MCF 10A (cell line): ENCODE data around the gene MSX1. TPM values are rescaled to one million over a fixed set of nuclear protein-coding genes. Genes with fewer than 3 reads are reported as not detected.

Experiments
- BruUV-seq: library from RNA; stranded (reverse); fragments of 400-500 nt; replicated peaks from 2 replicates; lab custom pipeline; 2021; lab: Mats Ljungman, UMichigan
- CTCF ChIA-PET: fragments of 300-600 bp; sonication (Branson Sonifier 250); formaldehyde crosslinking; extraction: SDS; loops from one replicate; lab custom pipeline; 2021; ENCODE audit warnings: antibody characterized with exemption, inconsistent platforms; lab: Yijun Ruan, JAX
- POLR2A ChIA-PET: fragments of 300-600, 350-650 bp; sonication (Branson Sonifier 250); formaldehyde crosslinking; extraction: SDS; loops from one replicate; lab custom pipeline; 2020; ENCODE audit warnings: antibody characterized with exemption, inconsistent platforms; lab: Yijun Ruan, JAX
- DNase-seq: peaks from one replicate; pipeline ENCODE4 v3.0.0-alpha.2; 2018; ENCODE audit not compliant: unreplicated experiment
- H3K27ac Mint-ChIP-seq: one replicate; pipeline ENCODE4 v1.8.0; 2022; ENCODE audit warnings: mild to moderate bottlenecking, low read depth, mixed read lengths; ENCODE audit not compliant: unreplicated experiment
- H3K27me3 Mint-ChIP-seq: one replicate; pipeline ENCODE4 v1.8.0; 2022; ENCODE audit warnings: mixed read lengths; ENCODE audit not compliant: insufficient read depth, unreplicated experiment
- H3K36me3 Mint-ChIP-seq: one replicate; pipeline ENCODE4 v1.8.0; 2022; ENCODE audit warnings: mild to moderate bottlenecking, moderate library complexity, mixed read lengths; ENCODE audit not compliant: insufficient read depth, unreplicated experiment
- H3K4me1 Mint-ChIP-seq: one replicate; pipeline ENCODE4 v1.8.0; 2022; ENCODE audit warnings: mixed read lengths; ENCODE audit not compliant: insufficient read depth, unreplicated experiment
- H3K4me3 Mint-ChIP-seq: one replicate; pipeline ENCODE4 v1.8.0; 2022; ENCODE audit warnings: mild to moderate bottlenecking, moderate library complexity, mixed read lengths; ENCODE audit not compliant: unreplicated experiment
- H3K9me3 Mint-ChIP-seq: one replicate; pipeline ENCODE4 v1.8.0; 2022; ENCODE audit warnings: mixed read lengths; ENCODE audit not compliant: unreplicated experiment
- intact Hi-C: fragments of 100-400 bp; cut with micrococcal nuclease; formaldehyde crosslinking; loops from 2 replicates; pipeline ENCODE4 v1.14.1; 2022
- total RNA-seq: library from RNA; stranded (reverse); gene quantifications from 2 replicates; pipeline ENCODE4 v1.2.3, GENCODE V29; 2022
- TF ChIP-seq, protein P1 (sequence below): fragments of 200-600 bp; IDR thresholded peaks from one replicate; pipeline ENCODE4 v1.8.0; 2022; ENCODE audit warnings: antibody characterized with exemption, mild to moderate bottlenecking; ENCODE audit not compliant: unreplicated experiment

Gene MSX1
- total RNA-seq, 1 experiment from 2014 or later: 3.9 TPM

DNA sequence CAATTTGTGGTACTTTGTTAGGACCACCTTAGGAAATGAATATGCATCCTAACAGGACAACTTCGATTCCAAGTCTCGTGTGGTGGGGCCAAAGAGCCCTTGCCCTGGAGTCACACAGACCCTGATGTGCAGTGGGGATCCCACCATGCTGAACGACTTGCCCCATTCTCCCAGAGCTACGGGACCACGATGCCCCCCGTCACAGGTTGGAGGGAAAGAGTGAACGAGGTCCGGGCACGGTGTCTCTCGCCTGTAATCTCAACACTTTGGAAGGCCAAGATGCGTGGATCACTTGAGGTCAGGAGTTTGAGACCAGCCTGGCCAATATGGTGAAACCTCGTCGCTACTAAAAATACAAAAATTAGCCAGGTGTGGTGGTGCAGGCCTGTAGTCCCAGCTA is 14.4 kb upstream of the MSX1 start:
- TF ChIP-seq, protein P1, sequence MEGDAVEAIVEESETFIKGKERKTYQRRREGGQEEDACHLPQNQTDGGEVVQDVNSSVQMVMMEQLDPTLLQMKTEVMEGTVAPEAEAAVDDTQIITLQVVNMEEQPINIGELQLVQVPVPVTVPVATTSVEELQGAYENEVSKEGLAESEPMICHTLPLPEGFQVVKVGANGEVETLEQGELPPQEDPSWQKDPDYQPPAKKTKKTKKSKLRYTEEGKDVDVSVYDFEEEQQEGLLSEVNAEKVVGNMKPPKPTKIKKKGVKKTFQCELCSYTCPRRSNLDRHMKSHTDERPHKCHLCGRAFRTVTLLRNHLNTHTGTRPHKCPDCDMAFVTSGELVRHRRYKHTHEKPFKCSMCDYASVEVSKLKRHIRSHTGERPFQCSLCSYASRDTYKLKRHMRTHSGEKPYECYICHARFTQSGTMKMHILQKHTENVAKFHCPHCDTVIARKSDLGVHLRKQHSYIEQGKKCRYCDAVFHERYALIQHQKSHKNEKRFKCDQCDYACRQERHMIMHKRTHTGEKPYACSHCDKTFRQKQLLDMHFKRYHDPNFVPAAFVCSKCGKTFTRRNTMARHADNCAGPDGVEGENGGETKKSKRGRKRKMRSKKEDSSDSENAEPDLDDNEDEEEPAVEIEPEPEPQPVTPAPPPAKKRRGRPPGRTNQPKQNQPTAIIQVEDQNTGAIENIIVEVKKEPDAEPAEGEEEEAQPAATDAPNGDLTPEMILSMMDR: no peak
- no peak overlapping the region for H3K4me3 Mint-ChIP-seq
- no peaks in the 10 kb centered on the region for H3K4me1 Mint-ChIP-seq
- H3K36me3 Mint-ChIP-seq: no peaks in the 10 kb centered on the region
- ChIA-PET CTCF (no interaction called here), POLR2A (no interaction called here)
- H3K27me3 Mint-ChIP-seq: no peaks in the 10 kb centered on the region
- no peak overlapping the region for H3K27ac Mint-ChIP-seq
- no TSS peak for BruUV-seq
- intact Hi-C loops: no loop called here
- no peaks in the 10 kb centered on the region for H3K9me3 Mint-ChIP-seq
- DNase-seq: no peak

DNA sequence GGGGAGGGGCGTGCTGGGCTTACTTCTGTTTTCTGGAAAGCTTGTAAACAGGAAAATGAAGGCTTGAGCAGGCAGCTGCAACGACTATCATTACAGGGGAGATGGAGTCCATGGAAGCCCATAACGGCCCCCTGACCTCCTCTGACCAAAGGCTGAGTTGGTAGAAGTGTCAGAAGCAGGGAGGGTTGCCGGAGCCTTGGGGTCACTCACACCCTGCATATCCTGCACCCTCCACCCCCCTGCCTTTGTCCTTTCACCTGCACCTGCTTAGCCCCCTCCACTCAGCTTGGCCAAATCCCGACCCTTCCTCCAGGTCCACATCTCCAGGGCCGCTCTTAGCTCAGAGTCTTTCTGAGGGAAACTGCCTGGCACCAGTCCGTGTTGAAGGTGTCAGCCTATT is 12.5 kb upstream of the MSX1 start:
- H3K9me3 Mint-ChIP-seq: no peaks in the 10 kb centered on the region
- H3K4me1 Mint-ChIP-seq: no peaks in the 10 kb centered on the region
- ChIA-PET POLR2A (interaction anchor here (0.6 kb wide), 1 partner anchor 357 kb away, joined by 3 read pairs; no protein-coding TSS in a partner anchor), CTCF (interaction anchor here (0.7 kb wide), 1 partner anchor 326 kb away, joined by 3 read pairs; no protein-coding TSS in a partner anchor)
- TF ChIP-seq, protein P1: no peak
- no peaks in the 10 kb centered on the region for H3K36me3 Mint-ChIP-seq
- H3K27ac Mint-ChIP-seq: no peak overlapping the region
- BruUV-seq: no TSS peak
- DNase-seq: no peak
- no peak overlapping the region for H3K4me3 Mint-ChIP-seq
- H3K27me3 Mint-ChIP-seq: no peaks in the 10 kb centered on the region
- intact Hi-C loops: no loop called here

DNA sequence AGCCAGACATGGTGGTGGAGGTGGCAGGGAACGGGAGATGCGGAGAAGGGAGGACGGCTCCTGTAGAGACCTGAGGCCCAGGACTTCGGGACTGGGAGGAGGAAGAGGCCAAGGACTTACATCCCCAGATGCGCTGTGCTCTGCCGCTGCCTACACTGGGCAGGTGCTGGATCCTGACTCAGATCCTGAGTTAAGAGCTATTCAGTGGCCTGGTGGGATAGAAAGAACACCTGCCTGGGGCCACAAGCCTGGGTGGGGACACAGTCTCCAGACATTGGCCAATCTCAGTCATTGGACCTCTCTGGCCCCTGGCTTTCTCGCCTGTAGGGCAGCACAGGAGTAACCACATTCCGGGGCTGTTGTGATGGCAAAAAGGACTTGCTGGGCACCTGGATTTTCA is 10.9 kb upstream of the MSX1 start:
- CTCF ChIA-PET: no interaction called here
- intact Hi-C loops: no loop called here
- TF ChIP-seq, protein P1: no peak
- DNase-seq: no peak
- H3K4me1 Mint-ChIP-seq: peaks cover 9% of the 10 kb centered on the region
- H3K36me3 Mint-ChIP-seq: no peaks in the 10 kb centered on the region
- H3K27ac Mint-ChIP-seq: no peak overlapping the region
- POLR2A ChIA-PET: no interaction called here
- no TSS peak for BruUV-seq
- H3K27me3 Mint-ChIP-seq: no peaks in the 10 kb centered on the region
- H3K9me3 Mint-ChIP-seq: no peaks in the 10 kb centered on the region
- no peak overlapping the region for H3K4me3 Mint-ChIP-seq

- no TSS peak for BruUV-seq
- no peaks in the 10 kb centered on the region for H3K27me3 Mint-ChIP-seq
Measured at GRCh38 chr4:4849106-4849505, 10.4 kb upstream of the MSX1 start.

More at GRCh38 chr4:4849106-4849505, 10.4 kb upstream of the MSX1 start:
- no peaks in the 10 kb centered on the region for H3K36me3 Mint-ChIP-seq
- no peak for DNase-seq
- intact Hi-C loops: no loop called here
- H3K27ac Mint-ChIP-seq: no peak overlapping the region
- no peaks in the 10 kb centered on the region for H3K9me3 Mint-ChIP-seq
- no peak overlapping the region for H3K4me3 Mint-ChIP-seq
- H3K4me1 Mint-ChIP-seq: peaks cover 10% of the 10 kb centered on the region
- TF ChIP-seq, protein P1: no peak
- POLR2A ChIA-PET: no interaction called here
- CTCF ChIA-PET: no interaction called here
